Sigmoid colon (tissue), 7 donors: ENCODE data around the gene TMSB15A. TPM values are rescaled to one million over a fixed set of nuclear protein-coding genes. Genes with fewer than 3 reads are reported as not detected.
A peak's percentile ranks its signal among the peaks of the same experiment; 100 is the strongest.
"Not testable (repeated sequence)": the region's sequence is repeated elsewhere in the genome, so short reads cannot be mapped to it uniquely, and the experiment has no call there.

Source experiments
- DNase-seq: peaks from one replicate; pipeline ENCODE4 v3.0.0-alpha.2; 2019
- H3K27ac ChIP-seq, 4 donors: fragments of 200-600 bp; sonication (generic); one replicate each; pipeline ENCODE4 v1.5.1; 2016 to 2019; ENCODE audit warnings: mild to moderate bottlenecking in 1 of 4
- H3K27me3 ChIP-seq, 3 donors: fragments of 200-600 bp; sonication (generic); one replicate each; pipeline ENCODE4 v1.5.1; 2019; ENCODE audit warnings: mild to moderate bottlenecking in 1 of 3
- H3K36me3 ChIP-seq, 4 donors: fragments of 200-600 bp; sonication (generic); one replicate each; pipeline ENCODE4 v1.5.1; 2016 to 2019
- H3K4me1 ChIP-seq, 4 donors: fragments of 200-600 bp; sonication (generic); one replicate each; pipeline ENCODE4 v1.5.1; 2017 to 2019
- H3K4me3 ChIP-seq, 4 donors: fragments of 200-600 bp; sonication (generic); one replicate each; pipeline ENCODE4 v1.5.1; 2017 to 2019; ENCODE audit warnings: mild to moderate bottlenecking in 2 of 4, moderate library complexity in 1 of 4
- H3K9me3 ChIP-seq, 4 donors: fragments of 200-600 bp in 3 of 4; sonication (generic) in 3 of 4; one replicate each; pipeline versions ENCODE4 v1.5.1 to v1.6.1; 2013 to 2019
- CTCF ChIP-seq, 4 experiments: fragments of 450-650 bp in 3 of 4; fragments of 200-600 bp in 1 of 4; IDR thresholded peaks; one replicate each; pipeline ENCODE4 v1.5.1; 2016 to 2019; ENCODE audit warnings: antibody characterized with exemption in 4 of 4, mild to moderate bottlenecking in 3 of 4, moderate library complexity in 2 of 4
- EP300 ChIP-seq, 4 donors: sonication (generic); formaldehyde crosslinking; IDR thresholded peaks; one replicate each; pipeline ENCODE4 v1.6.1; 2017; ENCODE audit warnings: antibody characterized with exemption in 4 of 4
- POLR2A ChIP-seq, 2 donors: fragments of 450-650 bp; IDR thresholded peaks; one replicate each; pipeline ENCODE4 v1.6.1; 2016; ENCODE audit warnings: antibody characterized with exemption in 2 of 2, mild to moderate bottlenecking in 2 of 2, moderate library complexity in 2 of 2
- POLR2AphosphoS5 ChIP-seq, 4 donors: sonication (generic); formaldehyde crosslinking; IDR thresholded peaks; one replicate each; pipeline ENCODE4 v1.6.1; 2017; ENCODE audit warnings: antibody characterized with exemption in 4 of 4
- WGBS, 2 donors: extraction: QIAGEN DNeasy Blood & Tissue Kit; methylation state at CpG; one replicate each; pipeline ENCODE4 v1.1.7; 2013; 5-methylcytosine and 5-hydroxymethylcytosine counted together
- intact Hi-C: fragments of 100-400 bp; cut with DNase I; formaldehyde crosslinking; loops from one replicate; pipeline ENCODE4 v1.15.1; 2023
- polyA plus RNA-seq, 3 donors: library from polyadenylated mRNA; stranded (reverse); fragments of 200-250 nt; gene quantifications; one replicate each; pipeline ENCODE4 v1.2.3, GENCODE V29; 2013
- total RNA-seq, 4 donors: library from RNA; depleted of rRNA; stranded (reverse); fragments of >200 nt; gene quantifications; one replicate each; pipeline ENCODE4 v1.1.0, GENCODE V29; 2016
- donor health status: healthy with polysubstance abuse.
- donor health status: Bipolar disorder and iron deficiency.
- donor health status: healthy.

The TMSB15A gene
- total and polyA plus RNA-seq, 7 donors: 0.93 to 3.6 (median 1.4) TPM; not detected in 2

- Histone ChIP-seq H3K27ac (no peak overlapping the region), H3K4me3 (no peak overlapping the region), H3K9me3 (no peaks in the 10 kb centered on the region), H3K27me3 (peaks cover 0 to 6% (median 0%) of the 10 kb centered on the region in 3 donors), H3K4me1 (no peaks in the 10 kb centered on the region), H3K36me3 (no peaks in the 10 kb centered on the region)
- TF ChIP-seq CTCF (IDR thresholded peaks at IDR 0.05) (no peak), POLR2AphosphoS5 (IDR thresholded peaks at IDR 0.05) (no peak)
- 14 to 48% methylated on average over 35 of the region's 35 CpGs for WGBS, 2 donors
- intact Hi-C loops: no loop called here
- DNase-seq: no peak
Observed at GRCh38 chrX:102546828-102547493, 30.4 kb upstream of the TMSB15A start.

GRCh38 chrX:102546175-102546574 lies 29.6 kb upstream of the TMSB15A start:
- H3K36me3 ChIP-seq, H3K27ac ChIP-seq, DNase-seq, H3K27me3 ChIP-seq, intact Hi-C loops, H3K4me3 ChIP-seq, H3K4me1 ChIP-seq, H3K9me3 ChIP-seq: not testable (repeated sequence)
- WGBS, 2 donors: 67 to 77% methylated on average over 5 of the region's 5 CpGs

GRCh38 chrX:102535958-102536357 lies 19.4 kb upstream of the TMSB15A start:
- H3K36me3 ChIP-seq: no peaks in the 10 kb centered on the region
- WGBS, 2 donors: 85 to 94% methylated on average over 2 of the region's 2 CpGs

GRCh38 chrX:102517326-102517725 lies 787 bp upstream of the TMSB15A start:
- H3K4me3 ChIP-seq: no peak overlapping the region
- TF ChIP-seq POLR2AphosphoS5 (IDR thresholded peaks at IDR 0.05) (no peak), EP300 (IDR thresholded peaks at IDR 0.05) (no peak), POLR2A (IDR thresholded peaks at IDR 0.05) (no peak), CTCF (IDR thresholded peaks at IDR 0.05) (no peak)
- H3K27me3 ChIP-seq: peaks cover 0 to 4% (median 0%) of the 10 kb centered on the region in 3 donors

More at GRCh38 chrX:102535958-102536357, 19.4 kb upstream of the TMSB15A start:
- Histone ChIP-seq H3K4me1 (no peaks in the 10 kb centered on the region), H3K27ac (no peak overlapping the region), H3K9me3 (no peaks in the 10 kb centered on the region), H3K4me3 (no peak overlapping the region), H3K27me3 (no peaks in the 10 kb centered on the region)
- TF ChIP-seq POLR2AphosphoS5 (IDR thresholded peaks at IDR 0.05): no peak
- TF ChIP-seq POLR2A (IDR thresholded peaks at IDR 0.05): no peak
- TF ChIP-seq EP300 (IDR thresholded peaks at IDR 0.05): no peak
- no peak for TF ChIP-seq CTCF (IDR thresholded peaks at IDR 0.05)
- intact Hi-C loops: no loop called here
- DNase-seq: no peak

GRCh38 chrX:102514536-102514935 lies 2.0 kb downstream of the TMSB15A start:
- H3K4me3 ChIP-seq: no peak overlapping the region
- no peaks in the 10 kb centered on the region for H3K36me3 ChIP-seq
- peaks cover 0 to 4% (median 0%) of the 10 kb centered on the region in 3 donors for H3K27me3 ChIP-seq
- TF ChIP-seq POLR2AphosphoS5 (IDR thresholded peaks at IDR 0.05) (no peak), POLR2A (IDR thresholded peaks at IDR 0.05) (no peak), EP300 (IDR thresholded peaks at IDR 0.05) (no peak), CTCF (IDR thresholded peaks at IDR 0.05) (no peak)
- no peak overlapping the region for H3K27ac ChIP-seq
- peaks cover 0 to 9% (median 3%) of the 10 kb centered on the region in 4 donors for H3K4me1 ChIP-seq
- WGBS, 2 donors: 55 to 90% methylated on average over 1 of the region's 1 CpG
- intact Hi-C loops: loop anchor here (10.0 kb wide), 1 partner anchor 210 kb away; the partner anchor contains the start of gene GPRASP3
- DNase-seq: no peak
- no peaks in the 10 kb centered on the region for H3K9me3 ChIP-seq

More at GRCh38 chrX:102517326-102517725, 787 bp upstream of the TMSB15A start:
- DNase-seq: no peak
- Histone ChIP-seq H3K9me3 (no peaks in the 10 kb centered on the region), H3K36me3 (no peaks in the 10 kb centered on the region), H3K27ac (peak overlapping the region in 1 of 4 donors; percentile 18), H3K4me1 (peaks cover 0 to 9% (median 3%) of the 10 kb centered on the region in 4 donors)
- intact Hi-C loops: loop anchor here (5.0 to 10.0 kb wide), 2 partner anchors 135 to 207 kb away; partner anchors contain the start of genes GPRASP1 and GPRASP3
- 36 to 42% methylated on average over 7 of the region's 7 CpGs for whole genome bisulfite sequencing, 2 donors
